SU-DHL-6 (cell line): ENCODE measurements around the gene UNC119.

Experiments used
- H2AFZ ChIP-seq: fragments of 200-600 bp; sonication (generic); 2 replicates; pipeline ENCODE4 v1.6.1; 2014; ENCODE audit warnings: low read depth, mild to moderate bottlenecking, moderate library complexity, mixed read lengths, antibody characterized with exemption, low read length; ENCODE audit not compliant: severe bottlenecking
- H3F3A ChIP-seq: fragments of 200-600 bp; shearing (Covaris generic); 2 replicates; pipeline ENCODE4 v1.6.0; 2016; ENCODE audit warnings: antibody characterized with exemption, mild to moderate bottlenecking; ENCODE audit not compliant: insufficient read depth
- H3K27ac ChIP-seq: fragments of 200-600 bp; sonication (generic); 2 replicates; pipeline ENCODE4 v1.5.1; 2016; ENCODE audit warnings: low read depth, mild to moderate bottlenecking, low read length, moderate library complexity, mixed read lengths
- H3K27me3 ChIP-seq: fragments of 200-600 bp; sonication (generic), shearing (Covaris generic); 2 replicates; pipeline ENCODE4 v1.6.0; 2014; ENCODE audit warnings: mild to moderate bottlenecking, low read length
- H3K36me3 ChIP-seq: fragments of 200-600 bp; sonication (generic); 2 replicates; pipeline ENCODE4 v1.6.1; 2014; ENCODE audit warnings: mild to moderate bottlenecking, low read length, mixed read lengths
- H3K4me2 ChIP-seq: fragments of 300-600, 200-600 bp; shearing (Covaris generic), sonication (generic); 2 replicates; pipeline ENCODE4 v1.6.0; 2014; ENCODE audit warnings: low read length, low read depth, mild to moderate bottlenecking; ENCODE audit not compliant: poor library complexity, severe bottlenecking
- H3K4me3 ChIP-seq: fragments of 200-600 bp; sonication (generic); 2 replicates; pipeline ENCODE4 v1.5.1; 2014; ENCODE audit warnings: antibody characterized with exemption, low read length, mild to moderate bottlenecking, mixed read lengths; ENCODE audit not compliant: insufficient read depth, poor library complexity, severe bottlenecking
- H3K79me2 ChIP-seq: fragments of 200-600 bp; sonication (generic); 2 replicates; pipeline ENCODE4 v1.6.1; 2014; ENCODE audit warnings: mild to moderate bottlenecking, low read length, moderate library complexity; ENCODE audit not compliant: insufficient read depth
- H3K9ac ChIP-seq: fragments of 200-600 bp; sonication (generic); 2 replicates; pipeline ENCODE4 v1.7.0; 2014; ENCODE audit warnings: mild to moderate bottlenecking, low read length
- H3K9me2 ChIP-seq: fragments of 200-600 bp; sonication (generic); replicated peaks from 2 replicates; pipeline ENCODE4 v1.6.1; 2014; ENCODE audit warnings: low read length; ENCODE audit not compliant: insufficient read depth
- H3K9me3 ChIP-seq: fragments of 200-600 bp; sonication (generic); 2 replicates; pipeline ENCODE4 v1.6.1; 2014; ENCODE audit warnings: low read length, mixed read lengths; ENCODE audit not compliant: insufficient read depth
- H4K20me1 ChIP-seq: fragments of 200-600 bp; sonication (generic); 2 replicates; pipeline ENCODE4 v1.6.1; 2014; ENCODE audit warnings: low read depth, mild to moderate bottlenecking, antibody characterized with exemption, low read length, moderate library complexity, mixed read lengths
- CTCF ChIP-seq: fragments of 200-600 bp; sonication (generic); IDR thresholded peaks from one replicate; pipeline ENCODE4 v1.5.1; 2017; ENCODE audit warnings: antibody characterized with exemption, mild to moderate bottlenecking, low read length, moderate library complexity; ENCODE audit not compliant: insufficient read depth, poor library complexity, severe bottlenecking
- EZH2phosphoT487 ChIP-seq: fragments of 200-600 bp; sonication (generic), shearing (Covaris generic); conservative IDR thresholded peaks from 2 replicates; pipeline ENCODE4 v1.6.1; 2018; ENCODE audit warnings: mild to moderate bottlenecking, antibody characterized with exemption, low read length, moderate library complexity, mixed read lengths

The UNC119 gene

GRCh38 chr17:28503420-28503819, 49.0 kb downstream of the UNC119 start:
- Histone ChIP-seq H3K4me3 (no peak overlapping the region), H2AFZ (no peak overlapping the region), H3K9me3 (no peaks in the 10 kb centered on the region), H3K4me2 (no peak overlapping the region), H3K36me3 (no peaks in the 10 kb centered on the region), H4K20me1 (no peaks in the 10 kb centered on the region), H3K79me2 (no peaks in the 10 kb centered on the region), H3K27ac (no peak overlapping the region), H3K9me2 (no peaks in the 10 kb centered on the region), H3K9ac (no peak overlapping the region), H3F3A (no peaks in the 10 kb centered on the region), H3K27me3 (no peaks in the 10 kb centered on the region)
- TF ChIP-seq CTCF (no peak), EZH2phosphoT487 (no peak)

DNA sequence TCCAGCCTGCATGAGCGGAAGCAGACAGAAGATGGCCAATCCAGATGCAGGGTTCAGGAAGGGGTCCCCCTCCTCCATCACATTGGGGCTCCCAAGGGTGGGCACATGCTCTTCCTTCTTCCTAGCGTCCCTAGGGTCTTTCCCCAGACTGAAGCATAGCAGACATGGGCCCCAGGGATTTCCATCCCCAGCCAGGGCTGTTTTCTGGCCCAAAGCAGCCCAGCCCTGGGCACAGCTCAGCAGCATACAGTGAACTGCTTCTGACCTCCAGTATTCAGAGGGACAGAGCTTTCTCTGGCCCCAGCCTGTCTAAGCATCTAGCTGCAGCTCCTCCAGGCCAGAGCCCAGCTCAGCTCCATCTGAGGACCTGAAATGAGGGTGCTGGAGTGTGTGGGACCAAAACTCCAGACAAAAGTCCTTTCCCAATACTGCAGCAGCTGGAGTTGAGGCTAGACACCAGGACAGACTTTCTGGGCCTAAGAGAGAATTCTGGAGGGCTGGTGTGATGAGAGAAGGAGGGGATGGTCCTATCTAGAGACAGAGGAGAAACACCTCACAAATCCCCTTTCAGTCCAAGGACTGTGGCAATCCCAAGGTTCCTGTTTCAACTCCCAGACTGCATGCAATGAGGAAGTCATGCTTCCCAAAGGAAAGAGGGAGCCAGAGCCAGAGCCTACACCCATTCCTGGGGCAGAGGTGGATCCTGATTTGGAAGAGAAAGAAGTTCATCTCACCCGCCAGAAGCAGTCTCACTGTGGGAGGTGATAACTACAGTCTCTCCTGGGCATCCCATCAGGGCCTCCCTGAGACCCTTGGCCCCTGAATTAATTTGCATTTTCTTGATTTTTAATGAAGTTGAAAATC, 50.8 kb downstream of the UNC119 start:
- Histone ChIP-seq H3K9me3 (no peaks in the 10 kb centered on the region), H3F3A (no peaks in the 10 kb centered on the region), H3K9me2 (no peaks in the 10 kb centered on the region), H3K27me3 (no peaks in the 10 kb centered on the region), H3K79me2 (no peaks in the 10 kb centered on the region), H3K9ac (no peak overlapping the region), H2AFZ (no peak overlapping the region), H3K4me2 (no peak overlapping the region), H3K27ac (no peak overlapping the region), H4K20me1 (no peaks in the 10 kb centered on the region), H3K36me3 (no peaks in the 10 kb centered on the region), H3K4me3 (no peak overlapping the region)
- no peak for TF ChIP-seq CTCF

DNA sequence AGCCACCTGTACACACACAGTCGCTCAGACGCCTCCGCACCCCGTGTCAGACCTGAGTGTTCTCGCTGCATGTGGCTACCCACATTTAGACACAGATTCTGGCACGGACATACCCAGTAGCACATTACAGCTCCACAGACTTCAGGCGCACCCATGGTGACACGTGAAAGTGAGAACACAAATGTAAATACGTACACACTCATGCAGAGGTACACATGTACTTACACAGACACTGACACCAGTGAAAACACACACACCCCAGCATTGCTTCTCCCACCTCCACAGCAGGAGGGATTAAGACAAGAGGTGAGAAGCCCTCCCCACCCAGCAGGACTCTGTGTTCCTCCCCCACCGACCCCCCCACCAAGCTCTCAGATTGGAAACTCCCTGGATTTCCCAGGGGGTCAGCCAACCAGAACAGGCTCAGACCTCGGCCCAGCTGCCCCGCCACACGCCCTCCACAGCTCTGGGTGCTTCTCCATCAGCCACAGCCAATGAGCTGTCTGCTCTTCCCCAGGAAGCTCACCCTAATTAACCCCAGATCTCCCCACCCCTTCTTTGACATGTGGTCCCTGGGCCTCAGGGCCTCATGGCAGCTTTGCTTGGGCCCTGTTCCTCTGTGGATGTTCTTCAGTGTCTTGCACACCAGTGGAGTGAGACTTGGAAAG, 51.6 kb downstream of the UNC119 start:
- Histone ChIP-seq H3K9ac (no peak overlapping the region), H2AFZ (no peak overlapping the region), H3K36me3 (no peaks in the 10 kb centered on the region), H3K4me2 (no peak overlapping the region), H3K27ac (no peak overlapping the region), H4K20me1 (no peaks in the 10 kb centered on the region), H3K27me3 (no peaks in the 10 kb centered on the region), H3K4me3 (no peak overlapping the region), H3K79me2 (no peaks in the 10 kb centered on the region), H3F3A (no peaks in the 10 kb centered on the region), H3K9me2 (no peaks in the 10 kb centered on the region), H3K9me3 (no peaks in the 10 kb centered on the region)
- TF ChIP-seq EZH2phosphoT487 (no peak), CTCF (no peak)
